ENCODE measurements around the gene FBN3. TPM values are rescaled to one million over a fixed set of nuclear protein-coding genes. Genes with fewer than 3 reads are reported as not detected.

FBN3 gene
- total RNA-seq, 4 donors from 2014 or later, result not detected

GRCh38 chr19:8054169-8054568, 95.2 kb downstream of the FBN3 start:
- no peak for ATAC-seq (ENCODE audit: low FRiP score)
- no peak for TF ChIP-seq CTCF (IDR thresholded peaks at IDR 0.05)
- no peak for DNase-seq (ENCODE audit: low spot score)

GRCh38 chr19:8052464-8052859, 96.9 kb downstream of the FBN3 start, which contains the start of gene CCL25:
Gene CCL25, plus strand, starts transcription at chr19:8052760. Its CDS starts 290 bp downstream, at chr19:8053050.
- no peak for TF ChIP-seq CTCF (IDR thresholded peaks at IDR 0.05)
- no peak for ATAC-seq (ENCODE audit: low FRiP score)
- DNase-seq (ENCODE audit: low spot score), result no peak

- no peak for TF ChIP-seq CTCF (IDR thresholded peaks at IDR 0.05)
- peak; percentile 70 for DNase-seq (ENCODE audit: low spot score)
- ATAC-seq (ENCODE audit: low FRiP score), result peak; percentile 77
These were observed 98.9 kb downstream of the FBN3 start for GRCh38 chr19:8050274-8051096.

- TF ChIP-seq CTCF (IDR thresholded peaks at IDR 0.05), result no peak
- DNase-seq (ENCODE audit: low spot score), result no peak
- ATAC-seq (ENCODE audit: low FRiP score), result no peak
These were observed 102.7 kb downstream of the FBN3 start for GRCh38 chr19:8046569-8047165.

- ATAC-seq (ENCODE audit: low FRiP score) (no peak), DNase-seq (ENCODE audit: low spot score) (no peak)
- TF ChIP-seq CTCF (IDR thresholded peaks at IDR 0.05), result no peak
These were observed 103.4 kb downstream of the FBN3 start for GRCh38 chr19:8045872-8046568.

- TF ChIP-seq CTCF (IDR thresholded peaks at IDR 0.05), result no peak
- ATAC-seq (ENCODE audit: low FRiP score) (no peak), DNase-seq (ENCODE audit: low spot score) (no peak)
These were observed 105.4 kb downstream of the FBN3 start for GRCh38 chr19:8044018-8044417.

All from omental fat pad (tissue), 4 donors.